ENCODE measurements around the gene PRCC.

DNA sequence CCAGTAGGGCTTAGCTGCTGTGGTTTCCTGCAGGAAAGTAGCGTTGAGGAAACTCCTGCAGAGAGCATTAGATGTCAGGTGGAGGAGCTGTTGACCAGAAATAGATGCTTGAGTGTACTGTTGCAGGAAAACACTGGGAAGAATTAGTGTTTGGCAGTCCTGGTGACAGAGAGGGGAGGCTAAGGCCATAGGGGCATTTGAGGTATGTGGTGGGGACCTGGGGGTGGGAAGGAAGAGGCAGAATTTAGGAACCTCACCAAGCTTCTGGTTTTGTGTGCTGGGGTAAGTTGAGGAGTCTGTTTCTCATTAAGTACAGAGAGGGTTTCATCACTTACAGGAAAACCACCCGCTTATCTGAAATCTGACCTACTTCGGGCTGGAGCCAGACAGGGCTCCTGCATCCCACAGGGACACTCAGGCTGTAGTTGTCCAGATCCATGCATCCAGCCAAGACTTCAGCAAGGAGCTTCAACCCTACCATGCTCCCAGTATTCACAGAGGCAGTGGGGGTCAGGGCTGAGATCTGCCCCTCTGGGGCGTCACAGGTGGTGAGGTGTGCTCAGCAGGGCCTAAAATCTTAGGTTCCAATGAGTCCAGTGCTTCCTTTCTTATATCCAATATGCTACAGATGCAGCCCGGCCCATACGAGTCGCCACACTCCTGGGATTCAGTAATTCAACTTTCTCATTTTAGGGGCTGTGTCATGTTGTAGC is 34.2 kb downstream of the PRCC start:
- TF ChIP-seq RAD21 (IDR thresholded peaks at IDR 0.05; ENCODE audit: low read length) (no peak), POLR2A (IDR thresholded peaks at IDR 0.05; ENCODE audit: low read depth, low read length) (no peak), SMC3 (IDR thresholded peaks at IDR 0.05; ENCODE audit: low read depth, low read length) (no peak)
- TF ChIP-seq, protein P1, sequence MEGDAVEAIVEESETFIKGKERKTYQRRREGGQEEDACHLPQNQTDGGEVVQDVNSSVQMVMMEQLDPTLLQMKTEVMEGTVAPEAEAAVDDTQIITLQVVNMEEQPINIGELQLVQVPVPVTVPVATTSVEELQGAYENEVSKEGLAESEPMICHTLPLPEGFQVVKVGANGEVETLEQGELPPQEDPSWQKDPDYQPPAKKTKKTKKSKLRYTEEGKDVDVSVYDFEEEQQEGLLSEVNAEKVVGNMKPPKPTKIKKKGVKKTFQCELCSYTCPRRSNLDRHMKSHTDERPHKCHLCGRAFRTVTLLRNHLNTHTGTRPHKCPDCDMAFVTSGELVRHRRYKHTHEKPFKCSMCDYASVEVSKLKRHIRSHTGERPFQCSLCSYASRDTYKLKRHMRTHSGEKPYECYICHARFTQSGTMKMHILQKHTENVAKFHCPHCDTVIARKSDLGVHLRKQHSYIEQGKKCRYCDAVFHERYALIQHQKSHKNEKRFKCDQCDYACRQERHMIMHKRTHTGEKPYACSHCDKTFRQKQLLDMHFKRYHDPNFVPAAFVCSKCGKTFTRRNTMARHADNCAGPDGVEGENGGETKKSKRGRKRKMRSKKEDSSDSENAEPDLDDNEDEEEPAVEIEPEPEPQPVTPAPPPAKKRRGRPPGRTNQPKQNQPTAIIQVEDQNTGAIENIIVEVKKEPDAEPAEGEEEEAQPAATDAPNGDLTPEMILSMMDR (conservative IDR thresholded peaks at IDR 0.05; ENCODE audit: low read depth, low read length) = 0 out of 2 replicates have a peak, but pooled peaks have one; percentile 19
- TF ChIP-seq, protein P2, sequence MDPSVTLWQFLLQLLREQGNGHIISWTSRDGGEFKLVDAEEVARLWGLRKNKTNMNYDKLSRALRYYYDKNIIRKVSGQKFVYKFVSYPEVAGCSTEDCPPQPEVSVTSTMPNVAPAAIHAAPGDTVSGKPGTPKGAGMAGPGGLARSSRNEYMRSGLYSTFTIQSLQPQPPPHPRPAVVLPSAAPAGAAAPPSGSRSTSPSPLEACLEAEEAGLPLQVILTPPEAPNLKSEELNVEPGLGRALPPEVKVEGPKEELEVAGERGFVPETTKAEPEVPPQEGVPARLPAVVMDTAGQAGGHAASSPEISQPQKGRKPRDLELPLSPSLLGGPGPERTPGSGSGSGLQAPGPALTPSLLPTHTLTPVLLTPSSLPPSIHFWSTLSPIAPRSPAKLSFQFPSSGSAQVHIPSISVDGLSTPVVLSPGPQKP (IDR thresholded peaks at IDR 0.05; ENCODE audit: borderline replicate concordance, low read depth, low read length) = no peak

Measured in IMR-90 (cell line).